SK-N-MC (cell line): Measurements from ENCODE around the gene CENPN.

Experiments
- EZH2 ChIP-seq: fragments of 200-600 bp; sonication (generic); IDR thresholded peaks from one replicate; pipeline ENCODE4 v1.6.1; 2017; ENCODE audit warnings: antibody characterized with exemption
- FOXP2 ChIP-seq: optimal IDR thresholded peaks from 2 replicates; pipeline ENCODE3; 2011; ENCODE audit warnings: mild to moderate bottlenecking, moderate library complexity; ENCODE audit not compliant: insufficient read depth; ENCODE audit errors: extremely low read length, control extremely low read depth
- POLR2AphosphoS5 ChIP-seq: IDR thresholded peaks from 2 replicates; pipeline ENCODE4 v1.6.1; 2012; ENCODE audit warnings: mild to moderate bottlenecking, low read depth, low read length, borderline replicate concordance

GRCh38 chr16:81035975-81036750, 29.1 kb downstream of the CENPN start:
- TF ChIP-seq EZH2 (no peak), POLR2AphosphoS5 (no peak), FOXP2 (no peak)
